ENCODE data around the gene TMEM238. TPM values are rescaled to one million over a fixed set of nuclear protein-coding genes. Genes with fewer than 3 reads are reported as not detected.
"Not testable (repeated sequence)": the region's sequence is repeated elsewhere in the genome, so short reads cannot be mapped to it uniquely, and the experiment has no call there.

TMEM238 gene
- total and polyA plus RNA-seq, 4 experiments from 2014 or later = 2.4 to 9.9 (median 9.6) TPM; not detected in 1

DNA sequence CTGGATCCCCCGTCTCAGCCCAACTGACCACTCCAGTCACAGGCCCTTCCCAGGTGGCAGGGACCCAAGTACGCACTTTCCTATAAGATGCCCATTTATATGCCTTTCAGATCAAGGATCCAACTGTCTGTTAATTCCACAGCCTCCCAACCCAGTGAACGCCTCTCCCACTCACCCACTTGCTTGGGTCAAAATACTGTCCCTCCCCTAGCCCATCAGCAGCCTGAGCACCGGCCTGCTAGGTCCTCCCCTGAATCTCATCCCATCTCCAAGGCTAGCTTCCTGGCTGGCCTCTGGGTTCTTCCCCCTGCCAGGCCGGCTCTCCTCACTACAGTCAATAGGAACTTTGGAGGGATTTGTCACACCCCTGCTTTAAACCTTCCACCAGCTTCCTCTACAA, 21.5 kb upstream of the TMEM238 start:
- intact Hi-C loops (cut with micrococcal nuclease) = loop anchor here (5.0 kb wide), 1 partner anchor 237 kb away; the partner anchor contains the start of genes ZNF580 and ZNF581
- Histone ChIP-seq H3K4me1 (ENCODE audit: insufficient read depth, low read length) (peaks cover 24% of the 10 kb centered on the region), H3K27me3 (ENCODE audit: insufficient read depth, low read length) (no peaks in the 10 kb centered on the region), H3K9me3 (ENCODE audit: control insufficient read depth in 1 of 2, low read length in 2 of 2) (no peaks in the 10 kb centered on the region), H3K36me3 (ENCODE audit: insufficient read depth, low read length) (peaks cover 28% of the 10 kb centered on the region), H3K4me3 (ENCODE audit: low read length in 2 of 2) (no peak overlapping the region), H3K27ac (ENCODE audit: low read depth, low read length) (peak overlapping the region; percentile 18)
- H3K27me3 Mint-ChIP-seq = no peaks in the 10 kb centered on the region
- H3K4me1 Mint-ChIP-seq = peaks cover 22 to 32% (median 28%) of the 10 kb centered on the region in 4 donors
- peak overlapping the region in 7 of 8 donors; percentile 76 to 95 (median 81) for H3K4me3 Mint-ChIP-seq
- peaks cover 25 to 53% of the 10 kb centered on the region in 2 donors for H3K36me3 Mint-ChIP-seq
- ChIA-PET POLR2A (ENCODE audit: partially characterized antibody) (interaction anchor here (0.7 to 8.5 kb wide), 4 partner anchors 17 to 149 kb away, joined by 3 to 247 read pairs (median 32); partner anchors contain the start of genes HSPBP1, PPP6R1, RPL28 and TMEM238), CTCF (ENCODE audit: partially characterized antibody) (no interaction called here)
- H3K27ac Mint-ChIP-seq = peak overlapping the region; percentile 49 to 99 (median 93)
- no peak for DNase-seq
- H3K9me3 Mint-ChIP-seq = peaks cover 0 to 17% (median 0%) of the 10 kb centered on the region in 8 donors

GRCh38 chr19:55402509-55402908, 18.4 kb upstream of the TMEM238 start:
- no peak for DNase-seq
- Mint-ChIP-seq H3K4me1 (peaks cover 21 to 35% (median 28%) of the 10 kb centered on the region in 4 donors), H3K36me3 (peaks cover 32 to 55% of the 10 kb centered on the region in 2 donors), H3K9me3 (peaks cover 0 to 4% (median 0%) of the 10 kb centered on the region in 8 donors), H3K4me3 (no peak overlapping the region), H3K27me3 (no peaks in the 10 kb centered on the region), H3K27ac (no peak overlapping the region)
- Histone ChIP-seq H3K9me3 (ENCODE audit: control insufficient read depth in 1 of 2, low read length in 2 of 2) (no peaks in the 10 kb centered on the region), H3K36me3 (ENCODE audit: insufficient read depth, low read length) (peaks cover 31% of the 10 kb centered on the region), H3K27ac (ENCODE audit: low read depth, low read length) (no peak overlapping the region), H3K4me1 (ENCODE audit: insufficient read depth, low read length) (peaks cover 18% of the 10 kb centered on the region), H3K4me3 (ENCODE audit: low read length in 2 of 2) (no peak overlapping the region), H3K27me3 (ENCODE audit: insufficient read depth, low read length) (no peaks in the 10 kb centered on the region)
- ChIA-PET POLR2A (ENCODE audit: partially characterized antibody) (interaction anchor here (1.3 to 8.5 kb wide), 2 partner anchors 14 to 64 kb away, joined by 6 to 247 read pairs; partner anchors contain the start of genes RPL28 and TMEM238), CTCF (ENCODE audit: partially characterized antibody) (no interaction called here)
- intact Hi-C loops (cut with micrococcal nuclease) = no loop called here

DNA sequence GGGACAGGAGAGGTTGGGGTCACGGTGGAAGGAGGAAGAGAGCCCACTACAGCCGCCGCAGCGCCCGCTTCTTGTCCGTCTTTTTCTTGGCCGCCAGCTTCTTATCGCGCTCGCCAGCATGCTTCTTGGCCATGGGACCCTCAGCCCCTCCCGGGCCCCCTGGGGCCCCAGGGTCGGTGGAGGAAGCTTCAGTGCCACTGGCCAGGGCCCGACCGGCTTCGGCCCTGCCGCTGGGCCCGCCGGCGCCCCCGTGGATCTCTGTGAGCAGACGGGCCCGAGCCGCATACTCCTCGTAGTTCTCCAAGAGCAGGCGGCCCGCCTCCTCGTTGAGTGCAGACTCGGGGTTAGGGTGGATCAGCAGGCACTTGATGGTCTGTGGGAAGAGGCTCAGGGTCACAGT, 17.3 kb upstream of the TMEM238 start:
- H3K27ac ChIP-seq (ENCODE audit: low read depth, low read length); H3K9me3 Mint-ChIP-seq; H3K4me3 Mint-ChIP-seq; H3K4me3 ChIP-seq (ENCODE audit: low read length in 2 of 2); H3K9me3 ChIP-seq (ENCODE audit: control insufficient read depth in 1 of 2, low read length in 2 of 2); intact Hi-C loops (cut with micrococcal nuclease); H3K27ac Mint-ChIP-seq; H3K27me3 ChIP-seq (ENCODE audit: insufficient read depth, low read length); DNase-seq; CTCF ChIA-PET (ENCODE audit: partially characterized antibody); H3K27me3 Mint-ChIP-seq: not testable (repeated sequence)
- Mint-ChIP-seq H3K36me3 (peaks cover 32 to 51% of the 10 kb centered on the region in 2 donors), H3K4me1 (peaks cover 17 to 28% (median 22%) of the 10 kb centered on the region in 4 donors)
- POLR2A ChIA-PET (ENCODE audit: partially characterized antibody) = interaction anchor here (3.4 kb wide), 1 partner anchor 12 kb away, joined by 25 read pairs; no protein-coding TSS in a partner anchor
- H3K36me3 ChIP-seq (ENCODE audit: insufficient read depth, low read length) = peaks cover 31% of the 10 kb centered on the region
- H3K4me1 ChIP-seq (ENCODE audit: insufficient read depth, low read length) = peaks cover 12% of the 10 kb centered on the region

GRCh38 chr19:55400281-55401087, 16.4 kb upstream of the TMEM238 start:
- ChIA-PET POLR2A (ENCODE audit: partially characterized antibody) (interaction anchor here (0.9 to 3.4 kb wide), 4 partner anchors 9 to 61 kb away, joined by 3 to 25 read pairs (median 4); partner anchors contain the start of genes KMT5C and TMEM238), CTCF (ENCODE audit: partially characterized antibody) (no interaction called here)
- Histone ChIP-seq H3K9me3 (ENCODE audit: control insufficient read depth in 1 of 2, low read length in 2 of 2) (no peaks in the 10 kb centered on the region), H3K27ac (ENCODE audit: low read depth, low read length) (no peak overlapping the region), H3K4me1 (ENCODE audit: insufficient read depth, low read length) (peaks cover 2% of the 10 kb centered on the region), H3K4me3 (ENCODE audit: low read length in 2 of 2) (no peak overlapping the region), H3K36me3 (ENCODE audit: insufficient read depth, low read length) (peaks cover 30% of the 10 kb centered on the region), H3K27me3 (ENCODE audit: insufficient read depth, low read length) (no peaks in the 10 kb centered on the region)
- Mint-ChIP-seq H3K9me3 (no peaks in the 10 kb centered on the region), H3K4me1 (peaks cover 8 to 18% (median 13%) of the 10 kb centered on the region in 4 donors), H3K27ac (peak overlapping the region in 2 of 7 donors; percentile 18 to 35), H3K27me3 (no peaks in the 10 kb centered on the region), H3K36me3 (peaks cover 26 to 42% of the 10 kb centered on the region in 2 donors), H3K4me3 (no peak overlapping the region)
- intact Hi-C loops (cut with micrococcal nuclease) = no loop called here
- no peak for DNase-seq

DNA sequence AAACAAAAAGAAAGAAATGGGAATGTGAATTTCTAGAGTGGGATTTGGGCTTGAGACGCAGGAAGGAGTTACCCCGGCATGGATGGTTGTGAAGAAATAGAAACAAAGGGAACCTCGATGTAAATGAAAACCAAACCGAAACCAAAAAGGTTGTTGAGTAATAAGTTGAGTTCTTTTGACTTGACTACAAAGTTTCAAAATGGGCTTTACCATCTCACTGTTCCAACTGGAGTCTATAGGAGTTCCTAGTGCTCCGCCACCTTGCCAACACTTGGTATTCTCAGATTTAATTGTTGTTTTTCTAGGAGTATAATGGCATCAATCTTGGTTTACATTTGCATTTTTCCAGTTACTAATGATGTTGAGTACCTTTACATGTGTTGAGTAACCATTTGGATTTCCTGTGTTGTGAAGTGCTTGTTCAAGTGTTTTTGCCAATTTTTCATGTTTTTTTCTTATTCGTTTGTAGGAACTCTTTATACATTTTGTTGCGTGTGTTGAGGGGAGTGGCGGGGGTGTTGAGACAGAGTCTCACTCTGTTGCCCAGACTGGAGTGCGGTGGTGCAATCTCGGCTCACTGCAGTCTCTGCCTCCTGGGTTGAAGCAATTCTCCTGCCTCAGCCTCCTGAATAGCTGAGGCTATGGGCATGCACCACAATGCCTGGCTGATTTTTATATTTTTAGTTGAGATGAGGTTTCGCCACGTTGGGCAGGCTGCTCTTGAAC, 14.3 kb upstream of the TMEM238 start:
- Histone ChIP-seq H3K27ac (ENCODE audit: low read depth, low read length) (no peak overlapping the region), H3K36me3 (ENCODE audit: insufficient read depth, low read length) (peaks cover 23% of the 10 kb centered on the region), H3K9me3 (ENCODE audit: control insufficient read depth in 1 of 2, low read length in 2 of 2) (no peaks in the 10 kb centered on the region), H3K4me3 (ENCODE audit: low read length in 2 of 2) (no peak overlapping the region), H3K4me1 (ENCODE audit: insufficient read depth, low read length) (no peaks in the 10 kb centered on the region), H3K27me3 (ENCODE audit: insufficient read depth, low read length) (no peaks in the 10 kb centered on the region)
- DNase-seq = no peak
- peak overlapping the region in 4 of 7 donors; percentile 1 to 78 (median 64) for H3K27ac Mint-ChIP-seq
- H3K4me1 Mint-ChIP-seq = peaks cover 7 to 15% (median 12%) of the 10 kb centered on the region in 4 donors
- H3K27me3 Mint-ChIP-seq = no peaks in the 10 kb centered on the region
- no peaks in the 10 kb centered on the region for H3K9me3 Mint-ChIP-seq
- intact Hi-C loops (cut with micrococcal nuclease) = no loop called here
- peak overlapping the region in 7 of 8 donors; percentile 15 to 65 (median 45) for H3K4me3 Mint-ChIP-seq
- ChIA-PET POLR2A (ENCODE audit: partially characterized antibody) (interaction anchor here (1.4 to 3.4 kb wide), 2 partner anchors 9 kb away, joined by 5 to 25 read pairs; partner anchors contain the start of gene UBE2S), CTCF (ENCODE audit: partially characterized antibody) (no interaction called here)
- peaks cover 21 to 34% of the 10 kb centered on the region in 2 donors for H3K36me3 Mint-ChIP-seq

GRCh38 chr19:55392820-55393761, 9.0 kb upstream of the TMEM238 start:
- intact Hi-C loops (cut with micrococcal nuclease) = no loop called here
- CTCF ChIA-PET (ENCODE audit: partially characterized antibody) = no interaction called here
- H3K27me3 ChIP-seq (ENCODE audit: insufficient read depth, low read length) = no peaks in the 10 kb centered on the region
- H3K36me3 ChIP-seq (ENCODE audit: insufficient read depth, low read length) = peaks cover 30% of the 10 kb centered on the region
- no peaks in the 10 kb centered on the region for H3K9me3 ChIP-seq (ENCODE audit: control insufficient read depth in 1 of 2, low read length in 2 of 2)
- POLR2A ChIA-PET (ENCODE audit: partially characterized antibody) = interaction anchor here (2.9 to 12.9 kb wide), 2 partner anchors 9 to 13 kb away, joined by 15 to 247 read pairs; partner anchors contain the start of genes TMEM238 and UBE2S
- H3K27me3 Mint-ChIP-seq = no peaks in the 10 kb centered on the region
- no peak overlapping the region for H3K27ac ChIP-seq (ENCODE audit: low read depth, low read length)
- H3K4me3 ChIP-seq (ENCODE audit: low read length in 2 of 2) = no peak overlapping the region
- DNase-seq = no peak
- no peaks in the 10 kb centered on the region for H3K9me3 Mint-ChIP-seq
- peaks cover 28% of the 10 kb centered on the region for H3K4me1 ChIP-seq (ENCODE audit: insufficient read depth, low read length)
- H3K36me3 Mint-ChIP-seq = peaks cover 6 to 38% of the 10 kb centered on the region in 2 donors
- H3K4me3 Mint-ChIP-seq = peak overlapping the region in 1 of 8 donors; percentile 21
- peaks cover 18 to 42% (median 26%) of the 10 kb centered on the region in 4 donors for H3K4me1 Mint-ChIP-seq
- H3K27ac Mint-ChIP-seq = peak overlapping the region in 1 of 7 donors; percentile 57

All from CD4-positive, alpha-beta memory T cell (primary cell).